IPS-18a (cell line): ENCODE data around the gene INPP5A.

Source experiments
- H3K27ac ChIP-seq: one replicate; pipeline ENCODE4 v1.5.1; 2013; ENCODE audit warnings: low read length
- H3K27me3 ChIP-seq: one replicate; pipeline ENCODE4 v1.6.1; 2013; ENCODE audit warnings: mild to moderate bottlenecking, low read length; ENCODE audit not compliant: control insufficient read depth, insufficient read depth
- H3K36me3 ChIP-seq: one replicate; pipeline ENCODE4 v1.6.1; 2013; ENCODE audit warnings: low read depth, low read length; ENCODE audit not compliant: control insufficient read depth
- H3K4me1 ChIP-seq: one replicate; pipeline ENCODE4 v1.6.1; 2013; ENCODE audit warnings: low read depth, low read length; ENCODE audit not compliant: control insufficient read depth
- H3K4me3 ChIP-seq: one replicate; pipeline ENCODE4 v1.5.1; 2013; ENCODE audit warnings: low read length
- H3K9ac ChIP-seq: one replicate; pipeline ENCODE4 v1.6.1; 2013; ENCODE audit warnings: mild to moderate bottlenecking, low read length, moderate library complexity
- H3K9me3 ChIP-seq: one replicate; pipeline ENCODE4 v1.6.1; 2013; ENCODE audit warnings: low read depth, low read length; ENCODE audit not compliant: control insufficient read depth

The INPP5A gene

GRCh38 chr10:132810141-132810806, 272.7 kb downstream of the INPP5A start:
- Histone ChIP-seq H3K4me1 (no peaks in the 10 kb centered on the region), H3K9ac (no peak overlapping the region), H3K4me3 (no peak overlapping the region), H3K27ac (no peak overlapping the region), H3K36me3 (no peaks in the 10 kb centered on the region), H3K9me3 (no peaks in the 10 kb centered on the region), H3K27me3 (no peaks in the 10 kb centered on the region)

GRCh38 chr10:132810807-132811700, 273.5 kb downstream of the INPP5A start:
- H3K27ac ChIP-seq: no peak overlapping the region
- no peak overlapping the region for H3K4me3 ChIP-seq
- no peak overlapping the region for H3K9ac ChIP-seq
- no peaks in the 10 kb centered on the region for H3K9me3 ChIP-seq
- no peaks in the 10 kb centered on the region for H3K36me3 ChIP-seq
- H3K27me3 ChIP-seq: no peaks in the 10 kb centered on the region
- no peaks in the 10 kb centered on the region for H3K4me1 ChIP-seq

- Histone ChIP-seq H3K36me3 (no peaks in the 10 kb centered on the region), H3K9ac (no peak overlapping the region), H3K27me3 (no peaks in the 10 kb centered on the region), H3K27ac (no peak overlapping the region), H3K4me1 (no peaks in the 10 kb centered on the region), H3K4me3 (no peak overlapping the region), H3K9me3 (no peaks in the 10 kb centered on the region)
Measured at GRCh38 chr10:132811891-132812481, 274.4 kb downstream of the INPP5A start.

DNA sequence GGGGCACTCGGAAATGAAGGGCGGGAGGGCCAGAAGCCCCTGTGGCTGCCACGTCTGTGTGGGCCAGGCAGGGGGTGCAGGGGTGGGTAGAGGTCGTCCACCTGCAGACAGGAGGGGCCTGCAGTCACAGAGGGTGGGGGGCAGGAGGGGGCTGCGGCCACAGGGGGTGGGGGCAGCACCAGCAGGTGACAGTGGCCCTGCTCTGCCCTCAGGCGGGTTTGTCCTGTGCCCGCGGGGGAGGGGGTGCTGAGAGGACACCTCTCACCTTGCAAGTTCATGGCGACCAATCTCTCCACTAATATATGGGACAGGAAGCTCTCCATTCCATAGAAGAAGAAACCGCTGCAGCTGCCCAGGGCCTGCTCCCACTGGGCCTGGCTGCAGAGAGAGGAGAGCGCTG, 274.9 kb downstream of the INPP5A start:
- Histone ChIP-seq H3K4me1 (no peaks in the 10 kb centered on the region), H3K27ac (no peak overlapping the region), H3K27me3 (no peaks in the 10 kb centered on the region), H3K9me3 (no peaks in the 10 kb centered on the region), H3K36me3 (no peaks in the 10 kb centered on the region), H3K9ac (no peak overlapping the region), H3K4me3 (no peak overlapping the region)

DNA sequence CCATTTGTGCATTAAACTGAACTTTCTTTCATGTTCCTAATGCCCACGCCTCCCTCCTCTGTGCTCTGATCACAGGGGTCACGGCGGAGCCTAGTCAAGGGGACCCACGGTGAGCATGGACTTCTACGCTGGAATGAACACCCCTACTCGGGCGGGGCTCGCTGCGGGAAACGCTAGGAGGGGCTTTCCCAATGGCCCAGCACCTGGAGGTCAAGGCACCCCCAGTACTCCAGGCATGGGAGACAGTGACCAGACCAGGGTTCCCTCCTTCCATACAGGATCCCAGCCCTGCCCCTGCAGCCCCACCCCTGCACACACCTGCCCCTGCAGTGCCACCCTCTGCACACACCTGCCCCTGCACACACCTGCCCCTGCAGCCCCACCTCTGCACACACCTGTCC, 275.4 kb downstream of the INPP5A start:
- Histone ChIP-seq H3K27me3 (no peaks in the 10 kb centered on the region), H3K4me3 (no peak overlapping the region), H3K27ac (no peak overlapping the region), H3K36me3 (no peaks in the 10 kb centered on the region), H3K4me1 (no peaks in the 10 kb centered on the region), H3K9me3 (no peaks in the 10 kb centered on the region), H3K9ac (no peak overlapping the region)

GRCh38 chr10:132813560-132814468, 276.2 kb downstream of the INPP5A start:
- no peak overlapping the region for H3K9ac ChIP-seq
- H3K27ac ChIP-seq: no peak overlapping the region
- H3K4me1 ChIP-seq: no peaks in the 10 kb centered on the region
- no peak overlapping the region for H3K4me3 ChIP-seq
- H3K9me3 ChIP-seq: no peaks in the 10 kb centered on the region
- H3K36me3 ChIP-seq: no peaks in the 10 kb centered on the region
- no peaks in the 10 kb centered on the region for H3K27me3 ChIP-seq

DNA sequence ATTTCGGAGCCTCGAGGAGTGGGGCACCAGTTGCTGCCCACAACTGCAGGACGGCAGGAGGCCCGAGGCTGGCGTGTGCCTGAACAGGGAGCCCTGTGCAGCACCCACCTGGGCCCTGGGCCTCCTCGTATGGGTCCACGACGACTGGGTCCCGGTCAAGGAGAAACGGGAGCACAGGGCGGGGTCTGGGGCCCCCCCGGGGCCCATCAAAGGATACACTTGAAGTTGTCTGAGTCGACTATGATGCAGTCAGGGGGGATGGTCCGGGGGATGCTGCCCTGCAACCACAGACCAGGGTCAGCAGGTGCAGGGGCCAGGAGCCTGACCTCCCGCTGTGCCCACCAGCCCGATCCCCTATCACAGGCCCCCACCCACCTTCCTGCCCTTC, 276.9 kb downstream of the INPP5A start:
- no peaks in the 10 kb centered on the region for H3K36me3 ChIP-seq
- no peak overlapping the region for H3K27ac ChIP-seq
- H3K4me1 ChIP-seq: no peaks in the 10 kb centered on the region
- no peak overlapping the region for H3K4me3 ChIP-seq
- H3K9me3 ChIP-seq: no peaks in the 10 kb centered on the region
- H3K9ac ChIP-seq: no peak overlapping the region
- no peaks in the 10 kb centered on the region for H3K27me3 ChIP-seq

DNA sequence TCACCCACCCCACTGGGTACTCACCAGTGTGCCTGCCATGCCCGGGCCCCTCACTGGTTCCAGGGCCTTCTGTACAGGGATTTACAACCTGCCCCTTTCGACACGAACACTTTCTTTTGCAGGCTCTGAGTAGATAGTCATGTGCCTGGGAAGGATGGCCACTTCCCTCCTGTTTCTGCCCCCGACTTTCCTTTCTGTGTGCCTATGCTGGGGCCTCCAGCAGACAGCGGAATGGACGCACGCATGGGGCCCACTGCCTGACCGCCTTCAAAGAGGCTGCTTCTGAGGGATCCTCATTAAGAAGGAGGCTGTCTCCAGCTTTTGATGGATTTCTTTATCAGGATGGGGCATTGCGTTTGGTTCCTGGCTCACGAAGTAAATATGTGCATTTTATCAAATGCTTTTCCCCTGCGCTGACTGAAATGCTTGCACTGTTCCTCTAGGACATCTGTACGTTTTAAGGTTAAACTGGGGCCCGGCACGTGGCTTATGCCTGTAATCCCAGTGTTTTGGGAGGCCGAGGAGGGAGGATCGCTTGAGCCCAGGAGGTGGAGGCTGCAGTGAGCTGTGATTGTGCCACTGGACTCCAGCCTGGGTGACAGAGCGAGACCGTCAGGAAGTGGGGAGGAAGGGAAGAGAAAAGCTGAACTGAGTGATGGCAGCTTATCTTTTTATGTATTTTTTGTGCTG, 277.7 kb downstream of the INPP5A start:
- H3K36me3 ChIP-seq: no peaks in the 10 kb centered on the region
- H3K4me3 ChIP-seq: no peak overlapping the region
- H3K27me3 ChIP-seq: no peaks in the 10 kb centered on the region
- no peak overlapping the region for H3K9ac ChIP-seq
- H3K27ac ChIP-seq: no peak overlapping the region
- no peaks in the 10 kb centered on the region for H3K9me3 ChIP-seq
- H3K4me1 ChIP-seq: no peaks in the 10 kb centered on the region

GRCh38 chr10:132816718-132817117, 279.1 kb downstream of the INPP5A start:
- H3K27ac ChIP-seq: no peak overlapping the region
- H3K36me3 ChIP-seq: no peaks in the 10 kb centered on the region
- H3K4me1 ChIP-seq: no peaks in the 10 kb centered on the region

GRCh38 chr10:132817701-132818211, 280.2 kb downstream of the INPP5A start:
- Histone ChIP-seq H3K9ac (no peak overlapping the region), H3K9me3 (no peaks in the 10 kb centered on the region), H3K27ac (no peak overlapping the region), H3K36me3 (no peaks in the 10 kb centered on the region), H3K4me3 (no peak overlapping the region), H3K4me1 (no peaks in the 10 kb centered on the region), H3K27me3 (no peaks in the 10 kb centered on the region)

More at GRCh38 chr10:132816718-132817117, 279.1 kb downstream of the INPP5A start:
- H3K9me3 ChIP-seq: no peaks in the 10 kb centered on the region
- no peak overlapping the region for H3K4me3 ChIP-seq
- H3K9ac ChIP-seq: no peak overlapping the region
- H3K27me3 ChIP-seq: no peaks in the 10 kb centered on the region
